ENCODE data around the gene FMO5.
A peak's percentile ranks its signal among the peaks of the same experiment; 100 is the strongest.
"Not testable (repeated sequence)": the region's sequence is repeated elsewhere in the genome, so short reads cannot be mapped to it uniquely, and the experiment has no call there.

Gene FMO5

GRCh38 chr1:147207192-147207591 is 17.9 kb downstream of the FMO5 start:
- no peak for DNase-seq (ENCODE audit: low read depth)

- no peak for DNase-seq (ENCODE audit: low read depth)
These were observed 21.1 kb downstream of the FMO5 start for GRCh38 chr1:147204080-147204479.

- DNase-seq (ENCODE audit: low read depth): no peak
These were observed 22.6 kb downstream of the FMO5 start for GRCh38 chr1:147202576-147202975.

GRCh38 chr1:147201786-147202185 is 23.4 kb downstream of the FMO5 start:
- DNase-seq (ENCODE audit: low read depth): no peak

GRCh38 chr1:147201276-147201675 is 23.9 kb downstream of the FMO5 start:
- no peak for DNase-seq (ENCODE audit: low read depth)

GRCh38 chr1:147197324-147197723 is 27.8 kb downstream of the FMO5 start:
- DNase-seq (ENCODE audit: low read depth): not testable (repeated sequence)

DNA sequence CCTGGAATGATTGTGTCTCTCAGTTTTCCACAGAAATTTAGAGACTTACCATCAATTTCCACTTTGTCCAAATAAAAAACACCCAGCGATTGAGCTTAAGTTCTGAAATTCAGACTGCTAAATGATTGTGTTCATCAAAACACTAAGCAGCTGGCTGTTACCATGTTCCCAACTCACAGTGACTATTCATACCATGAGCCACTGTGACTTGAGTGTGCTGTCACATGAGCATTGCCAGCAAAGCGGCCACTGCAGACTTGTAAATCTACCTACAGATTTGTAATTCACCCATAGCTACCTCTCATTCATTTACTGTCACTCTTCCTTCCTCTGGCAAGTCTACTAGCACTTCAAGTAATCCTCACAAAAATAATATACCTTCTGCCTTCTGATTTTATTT is 35.6 kb downstream of the FMO5 start:
- no peak for DNase-seq (ENCODE audit: low read depth)

- DNase-seq (ENCODE audit: low read depth): no peak
These were observed 39.7 kb downstream of the FMO5 start for GRCh38 chr1:147185432-147185831.

- no peak for DNase-seq (ENCODE audit: low read depth)
These were observed 47.3 kb downstream of the FMO5 start for GRCh38 chr1:147177611-147178380.

DNA sequence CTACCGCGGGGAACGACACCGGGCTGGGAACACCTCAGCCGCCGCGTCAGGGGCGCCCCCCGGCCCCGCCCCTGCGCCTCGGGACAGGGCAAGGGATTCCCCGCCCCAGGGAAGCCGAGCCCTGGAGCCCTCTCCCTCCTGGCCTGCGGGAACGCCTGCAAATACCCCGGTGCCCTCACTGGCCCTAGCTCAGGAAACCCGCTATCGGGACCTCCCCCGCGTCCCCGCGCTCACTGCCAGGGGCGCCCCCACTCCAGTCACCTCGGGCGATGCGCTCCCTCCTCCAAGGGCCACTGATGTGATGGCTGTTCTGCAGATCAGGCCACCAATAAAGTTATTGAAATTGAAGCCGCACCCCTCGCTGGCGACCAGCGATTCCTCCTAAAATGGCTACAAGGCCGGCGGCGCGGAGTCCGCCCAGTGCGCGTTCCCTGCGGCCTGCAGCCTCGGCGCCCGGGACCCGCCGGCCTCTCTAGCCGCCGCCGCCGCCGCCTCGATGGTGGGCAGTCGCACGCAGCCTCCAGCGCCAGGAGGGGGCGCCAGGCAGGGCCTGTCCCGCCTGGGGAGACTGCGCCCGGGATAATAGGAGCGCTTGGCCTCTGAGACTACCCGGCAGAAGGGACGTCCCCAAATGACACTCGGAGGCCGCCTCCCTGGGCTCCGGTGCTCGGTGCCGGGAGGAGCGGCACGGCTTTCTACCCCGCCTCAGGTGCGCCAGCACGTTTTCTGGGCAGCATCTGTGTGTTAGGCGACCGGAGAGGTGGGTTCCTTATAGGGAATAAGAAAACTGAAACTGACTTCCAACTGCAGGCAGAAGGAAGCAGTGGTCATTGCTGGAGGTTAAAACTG is 52.7 kb downstream of the FMO5 start, which contains the start of gene PRKAB2:
TSS of gene PRKAB2 (minus strand) at position 303 of the 849 bp plus-strand sequence. CDS start 326 bp downstream, outside the sequence.
- DNase-seq (ENCODE audit: low read depth): peak; percentile 79

- DNase-seq (ENCODE audit: low read depth): no peak
These were observed 53.6 kb downstream of the FMO5 start for GRCh38 chr1:147171399-147172167.

- no peak for DNase-seq (ENCODE audit: low read depth)
These were observed 55.1 kb downstream of the FMO5 start for GRCh38 chr1:147169840-147170674.

GRCh38 chr1:147169171-147169570 is 56.0 kb downstream of the FMO5 start:
- no peak for DNase-seq (ENCODE audit: low read depth)

DNA sequence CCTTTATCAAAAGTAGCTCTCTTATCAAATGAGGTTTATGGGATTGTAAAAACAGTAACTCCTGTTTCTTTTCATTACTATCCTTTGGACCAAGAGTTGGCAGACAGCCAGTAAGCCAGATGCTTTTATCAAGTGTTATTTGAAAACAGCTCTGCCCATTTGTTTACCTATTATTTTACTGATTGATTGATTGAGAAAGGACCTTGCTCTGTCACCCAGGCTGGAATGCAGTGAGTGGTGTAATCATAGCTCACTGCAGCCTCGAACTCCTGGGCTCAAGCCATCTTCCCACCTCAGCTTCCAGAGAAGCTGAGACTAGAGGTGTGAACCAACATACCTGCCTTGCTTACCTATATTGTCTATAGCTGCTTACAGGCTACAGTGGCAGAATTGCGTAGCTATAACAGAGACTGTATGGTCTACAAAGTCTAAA is 56.5 kb downstream of the FMO5 start:
- no peak for DNase-seq (ENCODE audit: low read depth)

DNA sequence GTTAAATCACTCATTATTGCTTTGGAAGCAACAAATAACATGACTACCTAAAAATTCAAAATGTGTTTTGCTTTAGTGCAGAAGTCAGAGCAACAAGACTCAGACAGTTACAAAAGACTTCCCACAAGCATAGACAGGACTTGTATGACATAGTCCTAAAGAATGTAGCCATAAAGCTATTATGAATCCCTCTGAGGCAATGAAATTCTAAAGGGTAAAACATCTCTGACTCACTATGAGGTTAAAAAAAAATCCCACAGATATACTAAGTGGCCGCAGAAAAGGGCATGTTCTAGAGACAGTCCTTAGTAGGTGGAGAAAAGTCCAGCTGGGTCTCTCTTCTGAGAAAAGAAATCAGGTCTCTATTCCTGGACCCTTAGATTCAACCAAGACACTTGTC is 57.8 kb downstream of the FMO5 start:
- DNase-seq (ENCODE audit: low read depth): no peak

DNA sequence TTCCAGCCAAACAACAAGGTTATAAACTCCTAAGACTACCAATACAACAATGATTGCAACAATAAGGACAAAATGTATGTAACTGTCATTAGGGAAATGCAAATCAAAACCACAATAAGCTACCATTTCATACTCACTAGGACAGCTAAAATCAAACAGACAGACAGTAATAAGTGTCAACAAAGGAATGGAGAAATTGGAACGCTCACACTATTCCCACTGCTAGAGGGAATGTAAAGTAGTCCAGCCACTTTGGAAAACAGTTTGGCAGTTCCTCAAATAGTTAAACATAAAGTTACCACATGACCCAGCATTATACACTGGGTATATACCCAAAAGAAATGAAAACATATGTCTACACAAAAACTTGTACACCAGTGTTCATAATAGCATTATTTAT is 62.1 kb downstream of the FMO5 start:
- no peak for DNase-seq (ENCODE audit: low read depth)

- no peak for DNase-seq (ENCODE audit: low read depth)
These were observed 63.0 kb downstream of the FMO5 start for GRCh38 chr1:147162093-147162492.

DNA sequence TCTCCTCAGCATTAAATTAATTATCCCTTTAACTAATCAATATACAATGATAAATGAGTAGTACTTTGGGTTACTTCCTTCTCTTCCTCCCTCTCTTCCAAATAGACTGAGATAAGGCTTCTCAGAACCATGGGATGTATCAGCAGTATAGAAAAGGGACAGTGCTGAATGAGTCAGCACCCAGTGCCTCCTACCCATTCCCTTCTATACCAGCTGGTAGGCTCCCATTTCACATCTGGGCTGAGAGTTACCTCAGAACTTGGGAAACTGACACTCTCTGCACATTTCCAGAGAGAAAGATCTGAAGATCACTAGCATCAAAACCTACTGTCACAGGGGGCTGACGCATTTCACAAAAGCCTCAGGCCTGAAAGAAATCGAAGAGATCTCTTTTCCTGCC is 68.0 kb downstream of the FMO5 start:
- not testable (repeated sequence) for DNase-seq (ENCODE audit: low read depth)

GRCh38 chr1:147156642-147157041 is 68.5 kb downstream of the FMO5 start:
- no peak for DNase-seq (ENCODE audit: low read depth)

DNA sequence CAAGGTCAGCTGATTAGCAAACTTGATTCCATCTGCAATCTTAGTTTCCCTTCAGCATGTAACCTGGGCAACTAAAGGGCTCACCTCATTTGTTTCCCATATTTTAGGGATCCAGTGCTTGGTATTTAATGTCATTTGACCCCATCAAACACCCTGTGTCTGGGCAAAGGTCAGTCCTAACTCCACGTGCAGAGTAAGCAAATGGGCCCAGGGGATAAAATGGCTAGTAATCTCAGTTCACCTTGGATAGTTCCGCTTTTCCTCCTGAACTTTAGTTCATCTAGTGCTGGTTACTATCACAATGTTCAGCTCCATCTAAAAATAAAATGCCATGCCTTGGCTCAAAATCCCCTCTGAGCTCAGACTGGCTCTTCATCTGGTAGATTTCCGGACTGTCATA is 72.4 kb downstream of the FMO5 start:
- DNase-seq (ENCODE audit: low read depth): no peak

DNA sequence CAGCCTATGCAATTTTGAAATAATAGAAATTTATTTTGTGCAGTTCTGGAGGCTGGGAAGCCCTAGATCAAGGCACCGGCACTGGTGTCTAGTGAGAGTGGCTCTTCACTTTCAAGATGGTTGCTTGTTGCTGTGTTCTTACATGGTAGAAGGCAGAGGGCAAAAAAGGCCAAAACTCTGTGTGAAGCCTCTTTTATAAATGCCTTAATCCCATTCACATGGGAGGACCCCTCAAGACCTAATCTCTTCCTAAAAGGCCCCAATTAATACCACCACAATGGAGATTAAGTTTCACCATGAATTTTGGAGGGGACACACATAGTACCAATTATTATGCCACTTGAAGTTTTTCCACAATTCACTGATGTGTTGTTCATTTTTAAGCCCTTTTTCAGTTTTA is 73.9 kb downstream of the FMO5 start:
- no peak for DNase-seq (ENCODE audit: low read depth)
